ENCODE results near the gene ZBTB4. TPM values are rescaled to one million over a fixed set of nuclear protein-coding genes. Genes with fewer than 3 reads are reported as not detected.

Gene ZBTB4
- total RNA-seq: 17.9 and 24.6 TPM in 2 replicates

- TF ChIP-seq CTCF (conservative IDR thresholded peaks at IDR 0.05; ENCODE audit: low read depth, low read length): no peak
- H3K4me3 ChIP-seq (ENCODE audit: low read depth, low read length): peak within 1 kb of the TSS; percentile 90
- no peak for DNase-seq (ENCODE audit: low read depth)
Measured at GRCh38 chr17:7479213-7480088, at the start of gene ZBTB4. Gene ZBTB4 (minus strand): TSS chr17:7479631. CDS start chr17:7466801, 12,830 bp downstream.

- no peak for TF ChIP-seq CTCF (conservative IDR thresholded peaks at IDR 0.05; ENCODE audit: low read depth, low read length)
- no peak for DNase-seq (ENCODE audit: low read depth)
- H3K4me3 ChIP-seq (ENCODE audit: low read depth, low read length): no peak overlapping the region
Measured at GRCh38 chr17:7528842-7529241, 49.4 kb upstream of the ZBTB4 start.

GRCh38 chr17:7523033-7523432, 43.6 kb upstream of the ZBTB4 start:
- no peak for DNase-seq (ENCODE audit: low read depth)
- TF ChIP-seq CTCF (conservative IDR thresholded peaks at IDR 0.05; ENCODE audit: low read depth, low read length): peak; percentile 61
- no peak overlapping the region for H3K4me3 ChIP-seq (ENCODE audit: low read depth, low read length)

- no peak for DNase-seq (ENCODE audit: low read depth)
- no peak overlapping the region for H3K4me3 ChIP-seq (ENCODE audit: low read depth, low read length)
- no peak for TF ChIP-seq CTCF (conservative IDR thresholded peaks at IDR 0.05; ENCODE audit: low read depth, low read length)
Measured at GRCh38 chr17:7515911-7516610, 36.6 kb upstream of the ZBTB4 start.

- TF ChIP-seq CTCF (conservative IDR thresholded peaks at IDR 0.05; ENCODE audit: low read depth, low read length): no peak
- DNase-seq (ENCODE audit: low read depth): no peak
- H3K4me3 ChIP-seq (ENCODE audit: low read depth, low read length): no peak overlapping the region
Measured at GRCh38 chr17:7513850-7514419, 34.5 kb upstream of the ZBTB4 start.

GRCh38 chr17:7512824-7513540, 33.6 kb upstream of the ZBTB4 start:
- H3K4me3 ChIP-seq (ENCODE audit: low read depth, low read length): no peak overlapping the region
- TF ChIP-seq CTCF (conservative IDR thresholded peaks at IDR 0.05; ENCODE audit: low read depth, low read length): no peak
- no peak for DNase-seq (ENCODE audit: low read depth)
